ENCODE data around the gene KIF9.
"Not testable (repeated sequence)": the region's sequence is repeated elsewhere in the genome, so short reads cannot be mapped to it uniquely, and the experiment has no call there.

Gene KIF9

DNA sequence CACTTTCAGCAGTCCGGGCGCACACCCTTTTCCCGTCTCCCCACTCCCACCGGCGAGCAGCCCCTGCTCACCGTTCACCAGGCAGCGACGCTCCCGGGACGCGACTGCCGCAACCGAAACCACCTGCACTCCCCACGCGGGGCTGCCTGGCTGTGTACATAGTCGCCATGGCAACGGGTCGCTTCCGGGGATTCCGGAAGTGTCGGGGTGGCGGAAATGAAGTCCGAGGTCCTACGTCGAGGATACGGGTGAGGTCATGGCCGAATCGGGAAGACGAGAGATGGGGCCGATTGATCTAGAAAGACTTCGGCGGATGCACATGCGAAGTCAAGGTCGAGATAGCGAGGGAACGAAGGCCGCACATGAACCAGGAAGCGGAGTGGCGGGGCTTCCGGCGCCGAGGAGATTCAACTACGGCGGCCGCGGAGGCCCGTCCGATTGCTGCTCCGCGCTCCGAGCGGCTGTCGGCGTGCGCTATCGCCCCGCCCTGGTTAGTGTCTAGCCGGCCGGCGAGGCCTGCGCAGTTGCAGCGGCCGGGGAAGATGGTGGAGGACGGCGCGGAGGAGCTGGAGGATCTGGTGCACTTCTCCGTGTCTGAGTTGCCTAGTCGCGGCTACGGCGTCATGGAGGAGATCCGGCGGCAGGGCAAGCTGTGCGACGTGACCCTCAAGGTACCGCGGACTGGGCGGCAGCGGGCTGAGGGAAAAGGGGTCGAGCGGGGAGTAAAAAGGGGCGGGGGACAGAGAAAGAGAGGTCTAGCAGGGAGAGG, at the start of gene KIF9, which contains the start of gene KLHL18:
Gene KIF9, minus strand, starts transcription at position 376 of the 769 bp plus-strand sequence. CDS start 5,425 bp downstream, outside the sequence.
Gene KLHL18, plus strand, starts transcription at position 521 of the 769 bp plus-strand sequence. Its CDS starts 22 bp downstream, at position 543.
- peak; percentile 88 for DNase-seq

DNA sequence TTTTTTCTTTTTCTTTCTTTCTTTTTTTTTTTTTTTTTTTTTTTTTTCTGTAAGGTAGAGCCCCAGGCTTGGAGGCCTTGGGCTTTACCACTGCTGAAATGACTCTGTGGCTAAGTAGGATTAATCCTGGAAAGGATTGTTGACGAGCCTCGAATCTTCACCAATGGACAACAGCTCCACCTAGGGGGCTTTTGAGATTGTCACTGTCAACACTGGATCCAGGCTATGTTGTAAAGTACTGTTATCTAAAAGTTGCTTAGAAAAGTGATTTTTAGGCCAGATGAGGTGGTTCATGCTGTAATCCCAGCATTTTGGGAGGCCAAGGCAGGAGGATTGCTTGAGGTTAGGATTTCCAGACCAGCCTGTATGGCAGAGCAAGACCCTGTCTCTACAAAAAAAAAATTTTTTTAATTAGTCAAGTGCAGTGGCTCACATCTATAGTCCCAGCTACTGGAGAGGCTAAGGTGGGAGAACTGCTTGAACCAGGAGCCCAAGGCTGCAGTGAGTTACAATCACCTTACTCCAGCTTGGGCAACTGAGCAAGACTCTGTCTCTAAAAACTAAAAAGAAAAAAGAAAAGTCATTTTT, 41.8 kb upstream of the KIF9 start:
- peak; percentile 57 for DNase-seq

DNA sequence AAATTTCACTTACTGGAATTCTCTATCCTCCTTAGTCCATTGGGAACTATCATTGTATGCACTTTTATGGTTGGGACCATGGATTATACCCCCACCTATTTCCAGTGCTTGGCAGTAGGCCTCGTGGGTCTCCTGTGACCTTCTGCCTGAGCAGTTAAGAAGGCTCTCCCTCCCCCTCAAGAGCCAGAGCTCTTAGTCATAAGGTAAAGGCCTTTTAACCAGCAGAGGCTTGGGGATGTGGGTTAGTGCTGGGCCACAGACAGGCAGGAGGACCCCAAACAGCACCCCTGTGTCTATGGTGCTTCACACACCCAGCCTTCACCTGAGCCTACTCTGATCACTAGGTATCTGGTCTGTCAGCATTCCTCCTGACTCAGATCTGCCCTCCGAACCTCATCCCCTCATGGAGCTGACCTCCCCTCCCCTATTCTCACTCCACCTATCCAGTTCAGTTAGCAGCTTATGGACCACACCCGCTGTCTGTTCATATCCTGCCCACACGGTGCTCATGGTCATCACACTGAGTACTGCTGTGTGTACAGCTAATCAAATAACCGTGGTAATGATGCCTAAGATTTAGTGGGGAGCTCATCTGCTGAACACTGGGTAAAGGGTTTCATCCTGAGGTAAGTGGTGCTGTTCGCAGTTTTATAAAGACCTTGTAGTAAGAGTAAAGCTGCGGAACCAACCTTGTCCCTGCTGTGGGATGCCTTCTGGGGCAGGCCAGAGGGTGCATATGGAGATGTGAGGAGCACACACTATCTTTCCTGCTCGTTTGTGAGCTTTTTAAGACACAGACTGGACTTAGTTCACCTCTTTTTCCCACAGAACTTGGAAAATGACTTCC, 41.1 kb upstream of the KIF9 start:
- DNase-seq: no peak

DNA sequence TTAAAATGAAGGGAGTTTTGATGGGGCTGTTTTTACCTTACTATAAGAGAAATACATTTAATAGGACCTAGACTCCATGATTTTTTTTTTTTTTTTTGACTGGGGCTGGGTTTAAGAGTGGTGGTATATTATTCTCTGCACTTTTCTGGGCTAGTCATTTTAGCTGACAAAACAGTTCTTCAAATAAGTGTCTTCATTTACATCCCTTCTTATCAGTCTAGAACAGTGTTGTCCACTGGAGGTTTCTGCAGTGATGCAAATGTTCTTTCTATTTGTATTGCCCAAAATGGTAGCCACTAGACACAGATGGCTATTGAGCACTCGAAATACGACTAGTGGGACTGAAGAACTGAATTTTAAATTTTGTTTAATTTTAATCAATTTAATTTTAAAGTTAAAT, 37.4 kb upstream of the KIF9 start:
- DNase-seq: no peak

DNA sequence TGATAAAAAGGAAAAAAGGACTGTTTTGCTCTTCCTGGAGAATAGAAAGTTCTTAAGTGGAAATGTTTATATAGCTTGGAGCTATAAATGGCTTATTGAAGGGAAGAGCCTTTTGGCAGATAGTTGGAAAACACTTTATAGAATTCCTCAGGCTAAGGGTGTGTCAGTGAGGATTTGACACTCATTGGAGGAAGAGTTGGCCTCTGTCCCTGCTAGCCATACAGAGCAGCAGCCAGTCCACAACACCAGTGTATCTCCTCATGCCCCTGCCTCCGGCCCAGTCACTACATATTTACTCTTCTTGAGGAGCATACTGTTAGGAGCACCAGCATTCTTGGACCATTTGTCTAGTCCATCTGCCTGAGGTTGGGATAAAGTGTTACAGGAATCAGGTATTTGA, 36.3 kb upstream of the KIF9 start:
- no peak for DNase-seq

DNA sequence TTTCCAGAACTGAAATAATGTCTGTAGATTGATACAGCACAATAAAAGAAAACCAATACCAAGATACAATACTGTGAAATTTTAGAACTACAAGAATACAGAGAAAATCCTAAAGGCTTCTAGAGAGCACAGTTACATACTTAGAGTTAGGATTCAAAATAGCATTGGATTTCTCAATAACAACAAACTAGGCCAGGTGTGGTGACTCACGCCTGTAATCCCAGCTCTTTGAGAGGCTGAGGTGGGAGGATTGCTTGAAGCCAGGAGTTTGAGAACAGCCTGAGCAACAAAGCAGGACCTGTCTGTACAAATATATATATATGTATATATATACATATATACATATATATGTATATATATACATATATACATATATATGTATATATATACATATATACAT, 33.6 kb upstream of the KIF9 start:
- DNase-seq: not testable (repeated sequence)

DNA sequence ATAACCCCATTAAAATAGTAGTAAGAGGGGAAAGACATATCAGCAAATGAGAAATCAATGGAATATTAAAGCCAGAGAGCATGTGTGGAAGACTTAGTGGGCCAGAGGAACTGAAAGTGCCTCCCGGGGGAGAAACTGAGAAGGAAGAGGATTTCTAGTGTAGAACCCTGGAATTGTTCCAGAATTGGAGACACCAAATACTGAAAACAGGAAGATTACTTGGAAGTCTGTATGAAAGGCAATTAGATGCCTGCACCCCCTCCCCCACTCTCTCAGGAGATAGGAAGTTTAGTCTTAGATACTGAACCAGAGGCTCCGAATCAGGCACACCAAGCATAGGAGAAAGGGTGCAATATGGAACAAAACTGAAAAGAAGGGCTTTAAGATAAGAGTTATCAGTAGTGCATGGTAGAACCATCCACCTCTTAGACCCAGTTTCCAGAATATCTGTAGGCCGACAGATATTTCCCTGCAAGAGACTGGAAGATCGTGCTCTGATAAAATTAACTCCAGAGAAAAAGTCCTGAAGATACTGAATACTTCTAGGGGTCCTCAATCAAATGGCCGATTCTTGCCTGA, 32.6 kb upstream of the KIF9 start:
- DNase-seq: no peak

DNA sequence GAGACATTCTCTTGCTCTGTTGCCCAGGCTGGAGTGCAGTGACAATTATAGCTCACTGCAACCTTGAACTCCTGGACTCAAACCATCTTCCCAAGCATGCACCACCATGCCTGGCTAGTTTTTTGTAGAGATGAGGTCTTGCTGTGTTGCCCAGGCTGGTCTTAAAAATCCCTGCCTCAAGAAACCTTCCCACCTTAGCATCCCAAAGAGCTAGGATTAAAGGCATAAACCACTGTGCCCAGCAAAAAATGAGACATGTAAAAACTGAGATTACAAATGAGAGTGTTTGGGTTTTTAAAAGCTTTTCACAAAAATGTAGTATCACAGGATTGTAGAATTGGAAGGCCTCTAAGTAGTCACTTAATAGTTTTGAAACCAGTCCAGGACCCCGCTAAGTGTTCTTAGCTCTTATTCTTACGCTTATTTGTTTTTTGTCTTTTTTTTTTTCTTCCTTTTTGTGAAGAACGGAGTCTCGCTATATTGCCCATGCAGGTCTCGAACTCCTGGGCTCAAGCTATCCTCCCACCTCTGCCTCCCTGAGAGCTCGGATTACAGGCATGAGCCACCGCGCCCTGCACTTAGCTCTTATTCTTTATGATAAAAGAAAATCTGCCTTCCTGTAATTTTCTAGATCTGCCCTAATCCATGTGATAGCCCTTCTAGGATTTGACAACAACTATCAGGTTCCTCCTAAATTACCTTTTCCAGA, 31.6 kb upstream of the KIF9 start:
- DNase-seq: no peak

DNA sequence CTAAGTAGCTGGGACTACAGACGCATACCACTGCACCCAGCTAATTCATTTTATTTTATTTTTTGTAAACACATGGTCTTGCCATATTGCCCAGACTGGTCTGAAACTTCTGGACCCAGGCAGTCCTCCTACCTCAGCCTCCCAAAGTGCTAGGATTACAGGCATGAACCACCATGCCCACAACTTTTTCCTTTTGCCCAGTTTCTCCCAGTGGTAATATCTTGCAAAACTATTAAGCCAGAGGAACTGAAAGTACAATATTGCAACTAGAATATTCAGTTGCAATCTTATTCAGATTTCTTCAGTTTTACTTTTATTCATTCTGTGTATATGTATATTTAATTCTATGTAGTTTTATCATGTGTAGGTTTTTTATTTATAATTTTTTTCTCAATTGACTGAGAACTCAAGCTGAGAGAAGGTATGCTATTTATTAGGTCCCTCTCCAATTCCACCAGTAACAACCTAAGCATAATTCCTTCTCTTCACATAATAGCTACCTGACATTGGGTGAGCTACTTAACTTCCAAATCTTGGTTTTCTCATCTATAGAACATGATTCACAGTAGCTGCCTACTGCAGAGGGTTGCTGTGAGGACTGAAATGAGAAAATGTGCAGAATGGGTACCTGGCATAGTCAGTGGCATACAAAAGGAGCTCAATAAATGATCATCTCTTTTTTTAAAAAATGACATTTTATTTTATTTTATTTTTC, 30.9 kb upstream of the KIF9 start:
- DNase-seq: no peak

GRCh38 chr3:47310391-47310790, 27.8 kb upstream of the KIF9 start:
- no peak for DNase-seq

- not testable (repeated sequence) for DNase-seq
Observed at GRCh38 chr3:47309231-47309630, 26.6 kb upstream of the KIF9 start.

DNA sequence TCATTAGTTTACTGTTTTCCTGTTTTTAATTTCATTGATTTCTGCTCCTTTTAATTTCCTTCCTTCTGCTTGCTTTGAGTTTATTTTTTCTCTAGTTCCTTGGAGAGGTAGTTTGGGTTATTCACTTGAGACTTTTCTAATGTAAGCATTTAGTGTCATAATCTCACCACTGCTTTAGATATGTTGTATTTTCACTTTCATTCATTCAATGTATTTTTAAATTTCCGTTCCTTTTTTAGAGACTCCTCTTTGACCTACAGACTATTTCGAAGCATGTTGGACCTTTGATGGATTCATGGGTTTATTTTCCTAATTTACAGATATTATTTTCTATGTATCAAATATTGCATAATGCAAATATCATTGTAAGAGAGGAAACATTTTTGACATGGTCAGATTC, 23.4 kb upstream of the KIF9 start:
- DNase-seq: no peak

GRCh38 chr3:47301456-47301855, 18.9 kb upstream of the KIF9 start:
- no peak for DNase-seq

DNA sequence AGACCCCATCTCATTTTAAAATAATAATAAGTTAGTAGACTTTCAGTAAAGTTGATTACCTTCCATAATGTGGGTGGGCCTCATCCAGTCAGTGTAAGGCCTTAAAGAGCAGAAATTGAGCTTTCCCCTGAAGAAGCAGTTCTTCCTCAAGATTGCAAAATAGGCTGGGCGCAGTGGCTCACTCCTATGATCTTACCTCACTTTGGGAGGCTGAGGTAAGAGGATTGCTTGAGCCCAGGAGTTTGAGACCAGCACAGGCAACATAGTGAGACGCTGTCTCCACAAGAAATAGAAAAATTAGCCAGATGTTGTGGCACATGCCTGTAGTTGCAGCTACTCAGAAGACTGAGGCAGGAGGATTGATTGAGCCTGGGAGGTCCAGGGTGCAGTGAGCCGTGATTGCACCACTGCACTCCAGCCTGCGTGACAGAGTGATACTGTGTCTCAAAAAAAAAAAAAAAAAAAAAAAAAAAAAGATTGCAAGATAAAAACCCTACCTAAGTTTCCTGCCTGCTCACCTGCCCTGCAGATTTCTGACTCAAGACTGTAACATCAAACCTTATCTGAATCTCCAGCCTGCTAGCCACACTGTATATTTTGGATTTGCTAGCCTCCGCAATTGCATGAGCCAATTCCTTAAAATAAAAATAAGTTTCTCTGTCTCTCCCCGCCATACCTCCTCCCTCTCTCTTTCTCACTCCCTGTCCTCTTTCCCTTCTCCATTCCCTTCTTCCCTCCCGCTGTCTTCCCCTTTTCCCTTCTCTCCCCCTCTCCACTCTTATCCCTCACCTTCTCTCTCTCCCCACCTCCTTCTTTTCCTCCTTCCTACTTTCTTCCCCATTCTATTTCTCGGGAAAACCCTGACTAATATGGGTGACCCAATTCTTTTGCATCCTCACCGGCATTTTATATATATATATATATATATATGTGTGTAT, 17.1 kb upstream of the KIF9 start:
- DNase-seq: no peak

DNA sequence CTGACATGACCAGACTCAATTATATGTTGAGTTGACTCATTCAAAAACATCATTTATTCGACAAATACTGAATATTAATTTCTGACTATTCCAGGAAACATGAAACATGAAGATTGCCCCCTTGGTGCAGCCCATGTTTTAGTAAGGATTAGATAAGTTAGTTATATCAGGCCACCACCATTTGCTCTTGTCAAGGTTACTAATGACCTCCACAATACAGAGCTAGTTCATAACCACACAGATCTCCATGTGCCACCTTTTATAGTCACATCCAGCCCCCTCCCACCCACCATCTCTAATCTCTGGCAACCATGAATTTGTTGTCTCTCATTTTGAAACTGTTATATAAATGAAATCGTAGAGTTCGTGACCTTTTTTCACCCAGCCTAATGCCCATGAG, 15.8 kb upstream of the KIF9 start:
- DNase-seq: no peak

DNA sequence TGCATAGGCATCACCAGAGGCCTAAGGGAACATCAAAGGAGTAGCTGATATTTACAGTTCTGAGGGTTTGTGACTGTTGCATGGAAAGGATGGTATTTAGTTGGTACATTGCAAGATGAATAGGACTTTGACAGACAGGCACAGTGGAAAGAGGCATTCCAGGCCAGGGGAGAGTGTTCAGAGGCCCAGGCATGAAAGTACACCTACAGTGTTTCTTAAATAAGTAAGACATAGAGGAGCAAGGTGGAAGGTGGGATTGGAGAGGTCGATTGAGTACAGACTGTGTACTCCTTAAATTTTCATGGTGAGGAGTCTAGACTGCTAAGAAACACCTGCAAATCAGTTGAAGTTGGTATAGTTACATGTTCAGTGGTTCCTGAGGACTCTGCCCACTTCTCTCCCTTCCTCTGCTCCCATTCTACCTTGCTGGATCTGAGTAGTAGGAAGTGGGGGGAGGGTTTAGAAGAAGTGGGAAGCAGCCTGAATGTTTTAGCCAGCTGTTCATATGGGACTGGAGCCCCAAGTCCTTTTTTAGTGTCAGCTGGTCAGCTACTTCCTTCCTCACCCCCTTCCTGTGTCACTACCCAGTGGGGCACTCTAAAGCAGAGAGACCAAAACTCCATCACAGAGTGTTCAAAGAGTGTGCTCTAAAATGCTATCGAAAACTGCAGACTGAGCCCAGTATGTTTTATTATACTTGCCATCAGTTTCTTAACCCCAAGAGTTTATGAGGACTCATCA, 14.1 kb upstream of the KIF9 start:
- DNase-seq: no peak

DNA sequence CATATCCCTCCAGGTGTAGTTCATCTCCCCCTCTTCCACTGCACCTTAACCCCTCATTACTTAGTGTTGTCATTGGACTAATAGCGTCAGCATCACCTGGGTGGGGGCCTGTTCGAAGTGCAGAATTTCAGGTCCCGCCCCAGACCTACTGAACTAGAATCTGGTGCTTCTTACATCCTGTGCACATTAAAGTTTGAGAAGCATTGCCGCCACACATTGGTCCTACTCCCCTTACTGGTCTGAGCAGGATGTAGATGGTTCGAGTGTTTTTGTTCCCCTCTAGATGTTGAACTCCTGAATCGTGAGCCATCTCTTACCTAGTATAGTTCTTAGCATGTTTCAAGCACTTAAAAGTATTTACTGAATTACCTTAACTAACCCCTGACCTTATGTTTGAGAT, 13.4 kb upstream of the KIF9 start:
- peak; percentile 20 for DNase-seq

- no peak for DNase-seq
Observed at GRCh38 chr3:47295322-47295721, 12.7 kb upstream of the KIF9 start.

- DNase-seq: no peak
Observed at GRCh38 chr3:47294392-47294791, 11.8 kb upstream of the KIF9 start.

DNA sequence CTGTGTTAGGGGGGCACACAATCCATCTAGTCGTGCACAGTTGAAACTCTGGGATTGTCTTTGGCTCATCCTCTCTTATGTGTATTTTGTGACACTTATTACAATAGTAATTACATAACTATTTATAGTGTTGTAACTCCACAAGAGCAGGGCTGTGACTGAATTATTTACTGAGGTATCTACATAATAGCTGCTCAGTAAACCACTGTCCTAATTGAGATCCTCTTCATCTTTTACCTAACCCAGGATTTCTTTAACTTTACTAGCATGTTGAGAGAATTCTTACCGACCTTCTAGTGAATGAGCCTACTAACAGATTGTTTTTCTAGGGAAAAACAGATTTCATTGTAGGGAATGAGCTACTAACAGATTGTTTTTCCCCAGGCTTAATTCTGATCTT, 11.2 kb upstream of the KIF9 start:
- DNase-seq: no peak
